SK-N-MC (cell line): ENCODE results near the gene H6PD.
"Not testable (repeated sequence)": the region's sequence is repeated elsewhere in the genome, so short reads cannot be mapped to it uniquely, and the experiment has no call there.

ENCODE experiments used
- DNase-seq: peaks from one replicate; pipeline ENCODE4 v3.0.0-alpha.2; 2011; ENCODE audit warnings: low read depth, low spot score
- H3K27ac ChIP-seq: fragments of 200-600 bp; sonication (generic); 2 replicates; pipeline ENCODE4 v1.5.1; 2016; ENCODE audit warnings: mixed run types
- H3K36me3 ChIP-seq: fragments of 200-600 bp; sonication (generic); 2 replicates; pipeline ENCODE4 v1.6.1; 2017; ENCODE audit warnings: antibody characterized with exemption, low read length, mixed read lengths; ENCODE audit not compliant: insufficient read depth
- H3K4me3 ChIP-seq: fragments of 200-600 bp; sonication (generic); 2 replicates; pipeline ENCODE4 v1.5.1; 2016
- H3K9ac ChIP-seq: fragments of 200-600 bp; sonication (generic); 2 replicates; pipeline ENCODE4 v1.8.0; 2017; ENCODE audit warnings: mixed run types, mixed read lengths; ENCODE audit not compliant: insufficient read length
- H3K9me3 ChIP-seq: fragments of 200-600 bp; sonication (generic); 2 replicates; pipeline ENCODE4 v1.6.1; 2017; ENCODE audit warnings: low read depth, mild to moderate bottlenecking, antibody characterized with exemption, low read length, moderate library complexity, mixed read lengths
- EZH2 ChIP-seq: fragments of 200-600 bp; sonication (generic); IDR thresholded peaks from one replicate; pipeline ENCODE4 v1.6.1; 2017; ENCODE audit warnings: antibody characterized with exemption
- FOXP2 ChIP-seq: optimal IDR thresholded peaks from 2 replicates; pipeline ENCODE3; 2011; ENCODE audit warnings: mild to moderate bottlenecking, moderate library complexity; ENCODE audit not compliant: insufficient read depth; ENCODE audit errors: extremely low read length, control extremely low read depth
- POLR2AphosphoS5 ChIP-seq: IDR thresholded peaks from 2 replicates; pipeline ENCODE4 v1.6.1; 2012; ENCODE audit warnings: mild to moderate bottlenecking, low read depth, low read length, borderline replicate concordance

H6PD gene

DNA sequence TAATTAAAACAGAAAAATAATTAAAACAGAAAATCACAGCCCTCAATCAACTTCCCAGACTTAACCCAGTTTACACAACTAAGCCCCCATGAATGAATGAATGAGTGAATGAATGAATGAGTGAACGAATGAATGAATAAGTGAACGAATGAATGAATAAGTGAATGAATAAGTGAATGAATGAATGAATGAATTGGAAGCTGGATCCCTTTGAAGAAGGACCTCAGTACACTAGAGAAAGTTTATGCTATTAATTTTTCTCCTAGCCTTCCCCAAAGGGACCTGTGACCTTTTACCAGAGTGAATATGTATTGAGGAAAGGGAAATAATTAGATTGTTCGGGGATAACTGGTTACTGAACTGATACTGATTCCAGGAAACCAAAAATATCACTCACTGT lies 63.7 kb downstream of the H6PD start:
- Histone ChIP-seq H3K36me3 (no peaks in the 10 kb centered on the region), H3K4me3 (no peak overlapping the region), H3K9ac (no peak overlapping the region), H3K27ac (no peak overlapping the region), H3K9me3 (no peaks in the 10 kb centered on the region)
- TF ChIP-seq POLR2AphosphoS5 (no peak), FOXP2 (no peak), EZH2 (no peak)
- no peak for DNase-seq

DNA sequence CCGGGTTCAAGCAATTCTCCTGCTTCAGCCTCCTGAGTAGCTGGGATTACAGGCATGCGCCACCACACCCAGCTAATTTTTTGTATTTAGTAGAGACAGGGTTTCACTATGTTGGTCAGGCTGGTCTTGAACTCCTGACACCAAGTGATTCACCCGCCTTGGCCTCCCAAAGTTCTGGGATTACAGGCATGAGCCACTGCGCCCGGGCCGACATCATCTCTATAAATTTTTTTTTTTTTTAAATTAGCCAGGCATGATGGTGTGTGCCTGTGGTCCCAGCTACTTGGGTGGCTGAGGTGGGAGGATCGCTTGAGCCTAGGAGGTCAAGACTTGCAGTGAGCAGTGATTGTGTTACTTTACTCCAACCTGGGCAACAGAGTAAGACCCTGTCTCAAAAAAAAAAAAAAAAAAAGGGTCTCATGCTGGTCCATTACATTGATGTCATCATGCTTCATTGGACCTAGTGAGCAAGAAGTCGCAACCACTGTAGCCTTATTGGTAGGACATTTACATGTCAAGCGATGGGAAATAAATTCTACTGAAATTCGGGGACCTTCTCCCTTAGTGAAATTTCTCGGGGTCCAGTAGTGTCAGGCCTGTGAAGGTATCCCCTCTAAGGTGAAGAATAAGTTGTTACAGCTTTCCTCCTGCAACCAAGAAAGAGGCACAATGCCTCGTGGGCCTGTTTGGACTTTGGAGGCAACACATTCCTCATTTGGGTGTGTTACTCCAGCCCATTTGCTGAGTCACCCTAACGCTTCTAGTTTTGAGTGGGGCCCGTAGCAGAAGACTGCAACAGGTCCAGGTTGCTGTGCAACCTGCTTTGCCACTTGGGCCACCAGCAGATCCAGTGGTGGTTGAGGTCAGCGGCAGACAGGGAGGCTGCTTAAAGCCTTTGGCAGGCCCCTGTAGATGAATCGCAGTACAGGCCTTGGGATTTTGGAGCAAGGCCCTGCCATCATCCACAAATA lies 65.3 kb downstream of the H6PD start:
- not testable (repeated sequence) for DNase-seq, H3K27ac ChIP-seq, H3K9ac ChIP-seq

DNA sequence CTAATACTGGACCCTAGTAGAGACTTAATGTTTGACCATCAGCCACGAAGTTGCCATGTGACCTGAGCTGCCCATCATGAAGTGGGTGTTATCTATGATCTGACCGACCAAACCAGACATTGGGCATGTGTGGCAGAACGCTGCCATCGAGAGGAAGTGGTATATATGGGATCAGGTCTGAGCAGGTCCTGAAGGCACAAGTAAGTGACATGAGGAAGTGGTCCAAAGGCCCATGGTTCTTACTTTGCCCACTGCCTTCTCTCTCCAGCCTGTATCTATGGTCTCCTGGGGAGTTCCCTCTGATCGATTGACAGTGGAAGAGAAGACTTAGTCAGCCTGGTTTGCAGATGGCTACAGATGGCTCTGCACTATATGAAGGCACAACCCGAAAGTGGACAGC lies 66.0 kb downstream of the H6PD start:
- H3K4me3 ChIP-seq, result no peak overlapping the region
- no peaks in the 10 kb centered on the region for H3K36me3 ChIP-seq
- H3K27ac ChIP-seq, result no peak overlapping the region
- no peak overlapping the region for H3K9ac ChIP-seq
- no peaks in the 10 kb centered on the region for H3K9me3 ChIP-seq
- TF ChIP-seq POLR2AphosphoS5 (no peak), EZH2 (no peak), FOXP2 (no peak)
- DNase-seq, result no peak

More for the DNA sequence above, 65.3 kb downstream of the H6PD start:
- H3K4me3 ChIP-seq, H3K36me3 ChIP-seq, H3K9me3 ChIP-seq: not testable (repeated sequence)

DNA sequence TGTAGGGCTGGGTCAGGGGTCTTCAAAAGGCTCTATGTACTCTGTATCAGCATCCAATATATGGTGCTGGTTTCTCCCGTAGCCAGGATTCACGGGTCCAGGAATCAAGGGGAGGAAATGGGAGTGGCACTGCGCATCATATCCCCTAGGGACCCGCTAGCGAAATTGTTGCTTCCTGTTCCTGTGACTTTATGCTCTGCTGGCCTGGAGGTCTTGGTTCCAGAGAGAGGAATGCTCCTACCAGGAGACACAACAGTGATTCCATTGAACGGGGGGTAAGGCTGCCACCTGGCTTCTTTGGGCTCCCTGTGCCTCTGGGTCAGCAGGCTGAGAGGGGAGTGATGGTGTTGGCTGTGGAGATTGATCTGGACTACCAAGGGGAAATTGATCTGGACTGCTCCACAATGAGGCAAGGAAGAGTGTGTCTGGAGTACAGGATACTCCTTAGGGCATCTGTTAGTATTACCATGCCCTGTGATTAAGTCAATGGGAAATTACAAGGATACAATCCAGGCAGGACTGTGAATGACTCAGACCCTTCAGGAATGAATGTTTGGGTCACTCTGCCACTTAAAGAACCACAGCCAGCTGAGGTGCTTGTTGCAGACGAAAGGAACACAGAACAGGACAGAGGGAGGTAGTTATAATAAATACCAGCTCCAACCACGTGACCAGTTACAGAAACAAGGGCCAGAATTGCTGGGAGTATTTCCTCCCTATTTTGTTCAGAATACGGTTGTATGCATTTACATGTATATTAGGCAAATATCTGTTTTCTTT lies 68.4 kb downstream of the H6PD start:
- no peaks in the 10 kb centered on the region for H3K9me3 ChIP-seq
- H3K36me3 ChIP-seq, result no peaks in the 10 kb centered on the region
- H3K4me3 ChIP-seq, result no peak overlapping the region
- no peak overlapping the region for H3K9ac ChIP-seq
- no peak overlapping the region for H3K27ac ChIP-seq
- DNase-seq, result no peak
- TF ChIP-seq FOXP2 (no peak), POLR2AphosphoS5 (no peak), EZH2 (no peak)

DNA sequence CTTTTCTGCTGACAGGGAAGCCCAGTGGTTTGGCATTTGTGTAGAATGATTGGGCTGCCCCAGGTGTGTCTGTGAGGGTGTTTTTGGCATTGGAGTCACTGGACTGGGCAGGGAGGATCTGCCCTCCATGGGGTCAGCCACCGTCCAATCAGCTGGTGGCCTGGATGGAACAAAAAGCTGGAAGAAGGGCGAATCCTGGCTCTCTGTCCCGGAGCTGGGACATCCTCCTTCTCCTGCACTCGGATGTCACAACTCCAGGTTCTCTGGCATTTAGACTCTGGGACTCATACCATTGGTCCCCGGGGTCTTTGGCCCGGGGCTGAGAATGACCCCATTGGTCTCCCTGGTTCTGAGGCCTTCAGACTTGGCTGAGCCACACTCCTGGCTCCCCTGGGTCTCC lies 69.3 kb downstream of the H6PD start:
- H3K4me3 ChIP-seq, result no peak overlapping the region
- no peak for TF ChIP-seq POLR2AphosphoS5
- no peak for TF ChIP-seq FOXP2
- no peak for TF ChIP-seq EZH2
- no peaks in the 10 kb centered on the region for H3K9me3 ChIP-seq
- H3K9ac ChIP-seq, result no peak overlapping the region
- no peaks in the 10 kb centered on the region for H3K36me3 ChIP-seq
- H3K27ac ChIP-seq, result no peak overlapping the region
- no peak for DNase-seq

DNA sequence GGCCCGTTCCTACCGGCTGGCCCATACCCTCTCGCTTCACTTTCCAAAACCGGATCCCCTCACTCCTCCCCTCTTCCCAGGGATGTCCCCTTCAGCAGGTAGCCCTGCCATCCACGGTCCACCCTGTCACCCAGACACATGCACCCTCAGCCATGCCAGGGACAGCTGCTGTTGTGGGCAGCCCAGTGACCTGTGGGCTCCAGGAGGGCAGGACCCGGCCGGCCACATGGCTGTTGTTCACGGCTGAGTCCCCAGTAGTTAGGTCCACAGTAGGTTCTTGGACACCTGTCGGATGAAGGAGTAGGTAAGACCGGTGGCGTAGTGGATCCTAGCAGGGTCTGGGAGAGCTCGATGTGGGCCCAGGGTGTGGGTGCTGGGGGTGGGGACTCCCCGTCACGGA lies 70.6 kb downstream of the H6PD start:
- no peak overlapping the region for H3K4me3 ChIP-seq
- H3K9me3 ChIP-seq, result no peaks in the 10 kb centered on the region
- no peak overlapping the region for H3K27ac ChIP-seq
- TF ChIP-seq FOXP2 (no peak), EZH2 (no peak)
- no peak overlapping the region for H3K9ac ChIP-seq
- no peaks in the 10 kb centered on the region for H3K36me3 ChIP-seq
- DNase-seq, result no peak

DNA sequence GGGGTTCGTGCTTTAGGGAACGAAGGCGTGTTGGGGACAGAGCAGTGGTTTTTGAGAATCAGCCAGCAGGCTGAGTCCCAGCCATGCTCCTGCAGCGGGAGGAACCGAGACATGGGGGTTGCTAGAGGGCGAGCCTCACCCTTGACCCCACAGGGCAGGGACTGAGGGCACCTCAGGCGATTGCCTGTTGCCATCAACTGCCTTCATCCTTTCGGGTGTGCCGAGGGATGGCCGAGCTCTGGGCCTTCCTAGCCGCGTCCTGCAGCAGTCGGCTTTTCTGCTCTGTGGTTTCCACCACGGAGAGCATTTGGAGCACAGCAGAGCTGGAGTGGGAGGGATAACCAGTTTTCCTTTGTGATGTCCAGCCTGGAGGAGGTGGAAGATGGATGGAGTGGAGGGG lies 71.4 kb downstream of the H6PD start:
- DNase-seq, result no peak
- Histone ChIP-seq H3K9me3 (no peaks in the 10 kb centered on the region), H3K9ac (no peak overlapping the region), H3K27ac (no peak overlapping the region), H3K4me3 (no peak overlapping the region), H3K36me3 (no peaks in the 10 kb centered on the region)
- TF ChIP-seq EZH2, result no peak
- TF ChIP-seq POLR2AphosphoS5, result no peak
- TF ChIP-seq FOXP2, result no peak

DNA sequence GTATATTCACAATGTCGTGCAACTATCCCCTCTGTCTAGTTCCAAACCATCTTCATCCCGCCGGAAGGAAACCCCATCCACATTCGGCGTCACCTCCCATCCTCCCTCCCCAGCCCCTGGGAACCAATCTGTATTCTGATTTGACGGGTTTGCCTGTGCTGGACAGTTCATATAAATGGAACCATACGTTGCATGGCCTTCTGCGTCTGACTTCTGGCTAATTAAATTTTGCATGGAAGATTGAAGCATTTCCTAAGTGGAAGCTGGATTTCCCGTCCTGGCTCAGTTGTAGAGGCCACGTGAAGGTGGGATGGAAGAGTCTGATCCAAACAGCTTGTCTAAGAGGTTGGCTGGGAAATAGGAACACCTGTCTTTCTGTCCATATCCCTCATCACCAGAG lies 72.7 kb downstream of the H6PD start:
- TF ChIP-seq FOXP2 (no peak), POLR2AphosphoS5 (no peak), EZH2 (no peak)
- Histone ChIP-seq H3K9me3 (no peaks in the 10 kb centered on the region), H3K4me3 (no peak overlapping the region), H3K9ac (no peak overlapping the region), H3K36me3 (no peaks in the 10 kb centered on the region), H3K27ac (no peak overlapping the region)
- DNase-seq, result no peak
